GM21515 (cell line): ENCODE results near the gene PADI2.

Source experiments
- ATAC-seq: cut with Tn5 transposase; IDR thresholded peaks from one replicate; pipeline ENCODE4 v1.9.1; 2021; ENCODE audit not compliant: unreplicated experiment

Gene PADI2

GRCh38 chr1:17140279-17140678, 21.0 kb upstream of the PADI2 start:
- ATAC-seq = no peak

- no peak for ATAC-seq
These were observed 20.4 kb upstream of the PADI2 start for GRCh38 chr1:17139637-17140036.

GRCh38 chr1:17137441-17137840, 18.2 kb upstream of the PADI2 start:
- ATAC-seq = no peak

GRCh38 chr1:17136936-17137335, 17.7 kb upstream of the PADI2 start:
- no peak for ATAC-seq

- ATAC-seq = no peak
These were observed 16.9 kb upstream of the PADI2 start for GRCh38 chr1:17136145-17136544.

GRCh38 chr1:17135530-17135929, 16.3 kb upstream of the PADI2 start:
- ATAC-seq = no peak

- ATAC-seq = no peak
These were observed 15.5 kb upstream of the PADI2 start for GRCh38 chr1:17134724-17135123.

- ATAC-seq = no peak
These were observed 14.8 kb upstream of the PADI2 start for GRCh38 chr1:17134034-17134433.

GRCh38 chr1:17130138-17130635, 10.9 kb upstream of the PADI2 start:
- ATAC-seq = no peak

GRCh38 chr1:17128361-17128760, 9.1 kb upstream of the PADI2 start:
- ATAC-seq = no peak

GRCh38 chr1:17125756-17126237, 6.5 kb upstream of the PADI2 start:
- ATAC-seq = no peak

- no peak for ATAC-seq
These were observed 4.2 kb upstream of the PADI2 start for GRCh38 chr1:17123196-17124045.

- ATAC-seq = no peak
These were observed 3.4 kb upstream of the PADI2 start for GRCh38 chr1:17122521-17123164.

GRCh38 chr1:17121881-17122280, 2.6 kb upstream of the PADI2 start:
- ATAC-seq = no peak

GRCh38 chr1:17120962-17121837, 1.9 kb upstream of the PADI2 start:
- ATAC-seq = no peak

- no peak for ATAC-seq
These were observed 1.2 kb upstream of the PADI2 start for GRCh38 chr1:17120481-17120877.

- ATAC-seq = no peak
These were observed 676 bp upstream of the PADI2 start for GRCh38 chr1:17119773-17120480.

- no peak for ATAC-seq
These were observed 560 bp downstream of the PADI2 start for GRCh38 chr1:17118706-17119075.

- no peak for ATAC-seq
These were observed 983 bp downstream of the PADI2 start for GRCh38 chr1:17118268-17118667.

GRCh38 chr1:17117451-17118265, 1.6 kb downstream of the PADI2 start:
- ATAC-seq = no peak
